Stimulated activated CD8-positive, alpha-beta memory T cell treated with anti-CD3 and anti-CD28 coated beads, Interleukin-2, amount 100 ng/mL, for 48 hours (primary cell): ENCODE data around the gene DSTN.
"Not testable (repeated sequence)": the region's sequence is repeated elsewhere in the genome, so short reads cannot be mapped to it uniquely, and the experiment has no call there.

Experiments used
- DNase-seq, 2 donors: peaks; one replicate each; pipeline ENCODE4 v3.0.0-alpha.2; 2020; ENCODE audit warnings: low read depth in 2 of 2

DSTN gene

DNA sequence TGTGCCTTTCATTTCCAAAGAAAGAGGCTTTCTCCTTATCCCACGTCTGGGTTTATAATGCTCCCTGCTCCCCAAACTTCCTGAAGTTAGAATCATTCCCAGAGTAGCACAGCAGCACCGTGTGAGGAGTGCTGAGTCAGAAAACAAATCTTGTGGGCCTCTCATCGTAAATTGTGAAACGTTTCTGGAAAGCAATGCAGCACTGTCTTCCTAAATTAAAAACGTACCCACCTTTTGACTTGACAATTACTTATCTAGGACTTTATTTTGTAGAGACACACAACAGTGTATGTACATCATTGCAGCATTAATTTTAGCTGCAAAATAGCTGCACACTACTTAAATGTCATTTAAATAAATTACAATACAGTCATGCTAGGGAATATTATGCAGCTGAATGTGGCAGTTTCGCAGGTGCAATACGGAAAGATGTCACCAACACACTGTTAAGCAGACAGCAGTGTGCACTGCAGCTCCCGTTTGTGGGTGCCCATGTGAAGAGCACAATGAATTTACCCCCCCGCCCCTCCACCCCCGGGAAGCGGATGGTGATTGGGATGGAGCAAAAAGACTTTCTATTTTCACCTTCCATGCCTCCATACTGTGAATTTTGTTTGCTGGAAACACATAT is 81.4 kb downstream of the DSTN start:
- DNase-seq: no peak

DNA sequence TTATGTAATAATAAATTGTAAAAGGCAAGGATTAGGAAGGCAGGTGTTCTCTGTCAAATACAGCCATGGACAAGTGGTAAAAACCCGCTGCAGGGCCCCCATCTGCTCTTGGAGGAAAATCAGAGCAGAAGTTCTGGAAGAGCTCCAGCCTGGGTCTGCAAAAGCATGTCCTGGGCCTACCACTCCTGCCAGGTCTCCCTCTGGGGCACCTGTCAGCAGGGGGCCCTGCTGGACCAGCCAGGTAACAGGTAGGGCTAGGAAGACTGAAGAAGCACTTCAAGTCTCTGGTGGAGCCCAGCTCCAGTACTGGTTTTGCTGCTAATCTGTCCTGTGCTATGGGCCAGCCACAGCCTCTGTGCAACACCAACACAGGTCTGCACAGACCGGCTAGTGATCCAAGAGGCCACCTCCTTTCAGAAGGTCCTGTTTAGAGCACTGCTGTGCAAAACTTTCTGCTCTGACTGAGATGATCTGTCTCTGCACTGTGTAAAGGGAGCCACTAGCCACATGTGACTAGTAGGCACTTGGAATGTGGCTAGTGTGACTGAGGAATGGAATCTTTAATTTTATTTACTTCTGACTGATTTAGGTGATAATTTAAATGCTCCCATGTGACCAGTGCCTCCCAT is 82.0 kb downstream of the DSTN start:
- DNase-seq: no peak

DNA sequence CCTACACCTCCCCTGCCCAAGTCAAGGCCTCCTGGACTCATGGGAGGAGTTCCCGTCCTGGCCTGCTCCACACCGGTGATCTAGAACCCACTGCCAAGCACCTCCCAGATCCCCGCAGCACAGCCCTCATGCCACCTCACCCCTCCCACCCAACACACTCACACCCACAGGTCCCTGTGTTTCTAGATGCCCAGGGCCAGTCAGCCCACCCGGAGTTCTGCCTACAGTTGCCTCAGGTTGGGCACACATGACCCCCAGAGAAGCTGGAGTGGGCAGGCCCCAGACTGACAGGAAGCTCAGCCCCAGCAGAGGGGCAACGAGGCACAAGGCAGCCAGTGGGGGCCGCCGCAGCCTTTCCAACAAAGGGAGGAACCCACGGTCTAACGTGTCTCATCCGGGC is 82.5 kb downstream of the DSTN start:
- no peak for DNase-seq

GRCh38 chr20:17653835-17654648 is 84.2 kb downstream of the DSTN start:
- DNase-seq: no peak

DNA sequence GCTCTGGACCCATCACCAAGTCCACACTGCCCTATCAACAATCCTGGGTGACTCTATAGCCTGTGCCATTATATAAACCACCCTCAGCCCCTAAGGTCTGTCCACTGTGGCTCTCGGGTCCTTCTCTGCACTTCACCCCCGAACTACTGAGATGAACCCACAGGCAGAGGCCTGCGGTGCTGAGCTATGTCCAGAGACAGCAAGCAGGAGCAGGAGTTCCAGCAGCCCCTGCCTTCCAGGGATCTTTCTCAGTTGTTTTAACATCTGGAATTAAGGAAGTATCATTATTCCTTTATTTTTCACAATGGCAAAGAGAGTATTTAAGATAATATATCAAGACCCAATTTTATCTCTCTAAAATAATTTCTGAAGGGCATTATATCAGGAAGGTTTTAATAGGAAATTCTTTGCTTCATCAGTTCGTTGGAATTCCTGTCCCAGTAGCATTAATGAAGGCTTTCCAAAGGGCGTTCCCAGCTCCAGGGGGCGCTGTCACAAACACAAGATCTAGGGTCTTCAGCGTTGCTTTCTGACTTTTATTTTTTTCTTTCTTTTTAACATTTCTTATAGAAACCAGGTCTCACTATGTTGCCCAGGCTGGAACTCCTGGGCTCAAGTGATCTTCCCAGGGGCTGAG is 84.9 kb downstream of the DSTN start:
- DNase-seq: no peak

DNA sequence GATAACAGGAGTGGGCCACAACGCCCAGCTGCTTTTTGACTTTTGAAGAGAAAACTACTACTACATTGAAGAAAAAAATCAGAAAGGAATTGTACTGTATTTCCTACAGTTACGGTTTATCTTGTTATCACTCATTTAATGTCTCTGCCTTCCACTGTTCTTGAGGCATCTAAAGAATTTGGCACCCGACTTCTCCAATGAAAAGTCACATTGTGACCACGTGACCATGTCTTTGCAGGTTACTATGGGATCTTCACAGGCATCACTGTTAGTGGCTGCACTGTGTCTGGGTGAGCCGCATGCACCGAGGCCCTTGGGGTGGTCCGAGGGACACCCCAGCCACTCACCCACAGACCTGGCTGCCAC is 85.4 kb downstream of the DSTN start:
- DNase-seq: no peak

DNA sequence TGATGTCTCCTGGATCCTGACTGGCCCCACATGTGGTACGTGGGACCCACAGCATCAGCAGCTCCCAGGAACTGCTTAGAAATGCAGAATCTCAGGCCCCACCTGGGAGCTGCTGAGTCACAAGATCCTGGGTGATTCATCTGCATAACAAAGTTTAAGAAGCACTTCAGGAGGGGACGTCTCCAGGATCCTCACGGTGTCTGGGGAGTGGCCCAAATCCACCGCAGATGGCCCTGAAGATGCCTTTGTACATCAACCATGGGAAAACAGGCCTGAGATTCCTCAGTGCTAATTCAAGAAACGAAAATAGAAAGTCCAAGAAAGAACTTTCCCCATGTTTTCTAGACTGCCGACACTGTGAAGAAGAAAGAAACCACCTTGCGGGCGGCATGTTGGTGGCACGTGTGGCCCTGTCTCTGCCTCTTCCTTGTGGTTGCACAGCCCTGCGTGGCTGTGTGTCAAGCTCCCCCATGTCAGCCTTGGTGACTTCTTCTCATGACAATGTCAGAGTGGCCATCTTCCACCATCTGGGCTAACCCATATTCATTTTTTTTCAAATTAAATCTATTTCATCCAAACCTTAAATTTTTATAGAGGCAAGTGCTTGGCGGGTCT is 86.1 kb downstream of the DSTN start:
- no peak for DNase-seq

GRCh38 chr20:17657079-17657825 is 87.4 kb downstream of the DSTN start:
- no peak for DNase-seq

GRCh38 chr20:17657898-17658647 is 88.2 kb downstream of the DSTN start:
- DNase-seq: no peak

DNA sequence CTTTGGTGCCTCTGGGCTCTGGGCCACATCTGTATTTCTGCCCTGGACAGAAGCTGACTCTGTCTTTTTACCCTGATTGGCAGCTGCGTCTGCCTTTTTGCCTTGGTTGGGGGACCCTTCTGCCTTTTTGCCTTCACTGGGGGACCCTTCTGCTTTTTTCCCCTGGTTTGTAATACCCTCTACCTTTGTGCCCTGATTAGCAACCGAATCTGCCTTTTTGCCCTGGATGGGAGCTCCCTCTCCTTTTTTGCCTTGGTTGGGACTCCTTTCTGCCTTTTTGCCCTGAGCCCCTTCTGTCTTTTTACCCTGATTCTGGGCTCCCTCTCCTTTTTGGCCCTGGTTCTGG is 88.7 kb downstream of the DSTN start:
- DNase-seq: no peak

GRCh38 chr20:17659344-17659743 is 89.5 kb downstream of the DSTN start:
- not testable (repeated sequence) for DNase-seq
